Vagina (tissue), 2 donors: Measurements from ENCODE around the gene CLIC5.

Experiments
- CTCF ChIP-seq, 3 experiments: fragments of 450-650 bp in 2 of 3; fragments of 200-600 bp in 1 of 3; sonication (generic) in 1 of 3; IDR thresholded peaks; one replicate each; pipeline ENCODE4 v1.5.1; 2017 to 2019; ENCODE audit warnings: antibody characterized with exemption in 3 of 3, mild to moderate bottlenecking in 2 of 3, moderate library complexity in 2 of 3
- POLR2A ChIP-seq, 2 donors: fragments of 450-650 bp; IDR thresholded peaks; one replicate each; pipeline ENCODE4 v1.6.1; 2017; ENCODE audit warnings: antibody characterized with exemption in 2 of 2, mild to moderate bottlenecking in 2 of 2, moderate library complexity in 2 of 2

GRCh38 chr6:45967363-45967762 is 48.3 kb downstream of the CLIC5 start:
- TF ChIP-seq POLR2A (IDR thresholded peaks at IDR 0.05), result no peak
- no peak for TF ChIP-seq CTCF (IDR thresholded peaks at IDR 0.05)
